AG09309 (cell line): ENCODE results near the gene GCNT3.
"Not testable (repeated sequence)": the region's sequence is repeated elsewhere in the genome, so short reads cannot be mapped to it uniquely, and the experiment has no call there.

Experiments used
- DNase-seq: peaks from one replicate; pipeline ENCODE4 v3.0.0-alpha.2; 2010; ENCODE audit warnings: low read depth
- H3K4me3 ChIP-seq: 2 replicates; pipeline ENCODE4 v1.5.1; 2011; ENCODE audit warnings: mild to moderate bottlenecking, low read depth, low read length, moderate library complexity; ENCODE audit not compliant: control insufficient read depth
- CTCF ChIP-seq: IDR thresholded peaks from 2 replicates; pipeline ENCODE4 v1.5.1; 2011; ENCODE audit warnings: mild to moderate bottlenecking, low read depth, low read length, inconsistent platforms; ENCODE audit not compliant: insufficient read depth, control insufficient read depth; ENCODE audit errors: missing control alignments

GCNT3 gene

DNA sequence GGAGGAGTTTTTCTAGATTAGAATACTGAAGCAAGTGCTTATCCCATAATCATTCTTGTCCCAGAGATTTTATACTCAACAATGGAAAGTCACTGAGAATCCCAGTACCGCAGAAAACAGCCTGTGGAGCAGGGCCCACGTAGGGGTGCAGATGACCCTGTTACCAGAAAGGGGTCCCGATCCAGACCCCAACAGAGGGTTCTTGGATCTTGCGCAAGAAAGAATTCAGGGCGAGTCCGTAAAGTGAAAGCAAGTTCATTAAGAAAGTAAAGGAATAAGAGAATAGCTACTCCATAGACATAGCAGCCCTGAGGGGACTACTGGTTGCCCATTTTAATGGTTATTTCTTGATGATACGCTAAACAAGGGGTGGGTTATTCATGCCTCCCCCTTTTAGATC is 2.6 kb downstream of the GCNT3 start:
- no peak for TF ChIP-seq CTCF

GRCh38 chr15:59615661-59616060 is 4.1 kb downstream of the GCNT3 start:
- H3K4me3 ChIP-seq = no peak overlapping the region

More for the DNA sequence above, 2.6 kb downstream of the GCNT3 start:
- no peak overlapping the region for H3K4me3 ChIP-seq
- no peak for DNase-seq

GRCh38 chr15:59616379-59616778 is 4.8 kb downstream of the GCNT3 start:
- no peak for TF ChIP-seq CTCF
- DNase-seq = no peak
- H3K4me3 ChIP-seq = no peak overlapping the region

More at GRCh38 chr15:59615661-59616060, 4.1 kb downstream of the GCNT3 start:
- no peak for TF ChIP-seq CTCF
- no peak for DNase-seq

DNA sequence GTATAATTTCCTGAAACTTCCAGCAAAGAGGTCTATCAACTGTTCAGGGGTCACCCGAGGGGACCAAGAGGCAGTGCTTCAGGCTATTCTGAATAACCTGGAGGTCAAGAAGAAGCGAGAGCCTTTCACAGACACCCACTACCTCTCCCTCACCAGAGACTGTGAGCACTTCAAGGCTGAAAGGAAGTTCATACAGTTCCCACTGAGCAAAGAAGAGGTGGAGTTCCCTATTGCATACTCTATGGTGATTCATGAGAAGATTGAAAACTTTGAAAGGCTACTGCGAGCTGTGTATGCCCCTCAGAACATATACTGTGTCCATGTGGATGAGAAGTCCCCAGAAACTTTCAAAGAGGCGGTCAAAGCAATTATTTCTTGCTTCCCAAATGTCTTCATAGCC is 6.8 kb downstream of the GCNT3 start:
- no peak for TF ChIP-seq CTCF
- no peak for DNase-seq
- H3K4me3 ChIP-seq = no peak overlapping the region

GRCh38 chr15:59622289-59622688 is 10.7 kb downstream of the GCNT3 start:
- TF ChIP-seq CTCF = peak; percentile 66
- H3K4me3 ChIP-seq = no peak overlapping the region
- DNase-seq = no peak

DNA sequence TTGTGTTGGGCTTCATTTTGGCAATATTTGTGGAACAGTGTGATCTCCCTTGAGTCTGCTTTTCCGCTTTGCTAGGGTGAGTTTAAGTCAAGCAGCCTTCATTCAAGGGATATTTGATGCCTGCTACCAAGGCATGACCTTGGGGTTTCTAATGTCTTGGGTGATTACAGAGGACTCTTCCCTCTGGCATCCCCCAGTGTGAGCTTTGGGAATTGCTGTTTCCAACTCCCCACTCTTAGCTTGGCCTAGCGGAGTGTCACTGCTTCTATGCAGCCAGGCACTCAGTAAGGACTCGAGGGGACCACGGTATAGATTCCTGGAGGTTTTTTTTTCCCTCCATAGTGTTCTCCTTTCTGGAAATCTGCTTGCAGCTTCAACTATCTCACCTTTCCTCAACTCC is 21.1 kb downstream of the GCNT3 start:
- TF ChIP-seq CTCF = peak; percentile 30
- H3K4me3 ChIP-seq = no peak overlapping the region
- DNase-seq = no peak

GRCh38 chr15:59636184-59636583 is 24.6 kb downstream of the GCNT3 start:
- H3K4me3 ChIP-seq = no peak overlapping the region
- no peak for DNase-seq
- TF ChIP-seq CTCF = no peak

GRCh38 chr15:59637507-59637906 is 25.9 kb downstream of the GCNT3 start:
- not testable (repeated sequence) for DNase-seq, H3K4me3 ChIP-seq
